GM12891 (cell line): ENCODE measurements around the gene NEDD8.
A peak's percentile ranks its signal among the peaks of the same experiment; 100 is the strongest.

ENCODE experiments used
- POLR2A ChIP-seq: IDR thresholded peaks from 2 replicates; pipeline ENCODE4 v1.6.1; 2011; ENCODE audit warnings: low read depth, low read length, control low read depth
- POLR2AphosphoS5 ChIP-seq: IDR thresholded peaks from 2 replicates; pipeline ENCODE4 v1.6.1; 2011; ENCODE audit warnings: low read depth, low read length, control low read depth
- SPI1 ChIP-seq: IDR thresholded peaks from 2 replicates; pipeline ENCODE4 v1.6.1; 2011; ENCODE audit warnings: low read depth, low read length, control low read depth

- peak; percentile 96 for TF ChIP-seq POLR2A
- peak; percentile 42 for TF ChIP-seq SPI1
- peak; percentile 95 for TF ChIP-seq POLR2AphosphoS5
These were observed 43.7 kb downstream of the NEDD8 start, which contains the start of gene IPO4 for GRCh38 chr14:24188251-24189058.
